Left colon (tissue), 2 donors: ENCODE results near the gene ETHE1. TPM values are rescaled to one million over a fixed set of nuclear protein-coding genes. Genes with fewer than 3 reads are reported as not detected.
A peak's percentile ranks its signal among the peaks of the same experiment; 100 is the strongest.

ENCODE experiments used
- ATAC-seq: fragments of 200-7000 bp; cut with Tn5 transposase; one replicate; pipeline ENCODE4 v1.9.1; 2020; ENCODE audit warnings: mild to moderate bottlenecking, moderate library complexity
- DNase-seq, 2 donors: peaks; one replicate each; pipeline ENCODE4 v3.0.0-alpha.2; 2020
- intact Hi-C, 2 donors: fragments of 100-400 bp; cut with DNase I in 1 of 2; cut with micrococcal nuclease in 1 of 2; formaldehyde crosslinking; loops; one replicate each; pipeline versions ENCODE4 v1.11.2 to v1.14.0; 2022; cut with DNase I, micrococcal nuclease
- long read RNA-seq: library from polyadenylated mRNA; unstranded; transcript quantifications from one replicate; pipeline ENCODE4 v2.0.0, GENCODE V29; 2021
- total RNA-seq, 2 donors: library from RNA; stranded (reverse); fragmentation: NEBNext Ultra II Directional; extraction: Animal tissue kit (Norgen Biotek cat#: 25700); gene quantifications; one replicate each; pipeline ENCODE4 v1.2.1, GENCODE V29; 2021
- donor health status: DM: no; HTN: no; CAD: no.
- donor health status: DM: yes; HTN: yes; CAD: no.

ETHE1 gene, protein sequence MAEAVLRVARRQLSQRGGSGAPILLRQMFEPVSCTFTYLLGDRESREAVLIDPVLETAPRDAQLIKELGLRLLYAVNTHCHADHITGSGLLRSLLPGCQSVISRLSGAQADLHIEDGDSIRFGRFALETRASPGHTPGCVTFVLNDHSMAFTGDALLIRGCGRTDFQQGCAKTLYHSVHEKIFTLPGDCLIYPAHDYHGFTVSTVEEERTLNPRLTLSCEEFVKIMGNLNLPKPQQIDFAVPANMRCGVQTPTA
- total RNA-seq = 100 to 1,000 TPM; 480 to 631 TPM
- long read RNA-seq, transcript ETHE1-201 (7 exons, 963 nt) = major isoform, 472 of 548 reads
- long read RNA-seq, transcript ETHE1-202 (6 exons, 702 nt) = minor isoform, 15 of 548 reads
- long read RNA-seq, partial matches to known transcripts = 27 of 548 reads
- long read RNA-seq, other reads (novel, unspliced or antisense) = 34 of 548 reads

DNA sequence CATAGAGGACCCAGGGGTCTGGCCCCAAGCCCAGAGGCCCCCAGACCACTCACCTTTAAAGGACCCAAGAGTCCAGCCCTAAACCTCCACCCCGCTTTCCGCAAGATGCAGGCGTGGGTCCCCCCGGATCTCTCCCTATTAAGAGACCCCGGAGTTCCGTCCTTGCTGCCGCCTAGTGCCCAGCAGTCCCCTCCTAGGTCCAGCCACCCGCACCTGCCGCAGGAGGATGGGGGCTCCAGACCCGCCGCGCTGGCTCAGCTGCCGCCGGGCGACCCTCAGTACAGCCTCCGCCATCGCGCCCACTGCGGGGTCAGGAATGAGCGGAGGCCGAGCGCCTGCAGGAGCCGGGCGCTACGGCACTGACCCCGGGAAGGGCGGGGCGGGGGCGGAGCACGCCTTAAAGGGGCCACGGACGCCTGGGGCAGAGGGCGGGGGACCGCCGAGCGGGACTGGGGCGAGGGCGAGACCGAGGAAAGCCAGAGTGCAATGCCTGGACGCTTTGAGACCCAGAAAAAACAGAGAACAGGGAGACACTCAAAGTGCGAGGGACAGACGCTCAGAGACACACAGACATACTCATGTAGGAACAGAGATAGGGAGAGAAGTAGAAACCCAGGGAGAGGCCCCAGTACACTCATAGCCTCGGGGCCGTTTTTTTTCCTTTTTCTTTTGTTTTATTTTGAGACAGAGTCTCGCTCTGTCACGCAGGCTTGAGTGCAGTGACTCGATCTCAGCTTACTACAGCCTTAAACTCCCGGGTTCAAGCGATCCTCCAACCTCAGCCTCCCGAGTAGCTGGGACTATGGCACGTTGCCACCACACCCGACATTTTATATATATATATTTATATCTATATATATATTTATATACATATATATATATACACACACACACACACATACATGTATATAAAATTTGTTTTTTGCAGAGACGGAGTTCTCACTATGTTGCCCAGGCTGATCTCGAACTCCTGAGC lies at the start of gene ETHE1:
Gene ETHE1 (minus strand): TSS at position 318 of the 976 bp plus-strand sequence. CDS start 24 bp downstream, at position 294.
- intact Hi-C loops = no loop called here
- ATAC-seq = peak; percentile 70
- peak; percentile 87 to 93 for DNase-seq

DNA sequence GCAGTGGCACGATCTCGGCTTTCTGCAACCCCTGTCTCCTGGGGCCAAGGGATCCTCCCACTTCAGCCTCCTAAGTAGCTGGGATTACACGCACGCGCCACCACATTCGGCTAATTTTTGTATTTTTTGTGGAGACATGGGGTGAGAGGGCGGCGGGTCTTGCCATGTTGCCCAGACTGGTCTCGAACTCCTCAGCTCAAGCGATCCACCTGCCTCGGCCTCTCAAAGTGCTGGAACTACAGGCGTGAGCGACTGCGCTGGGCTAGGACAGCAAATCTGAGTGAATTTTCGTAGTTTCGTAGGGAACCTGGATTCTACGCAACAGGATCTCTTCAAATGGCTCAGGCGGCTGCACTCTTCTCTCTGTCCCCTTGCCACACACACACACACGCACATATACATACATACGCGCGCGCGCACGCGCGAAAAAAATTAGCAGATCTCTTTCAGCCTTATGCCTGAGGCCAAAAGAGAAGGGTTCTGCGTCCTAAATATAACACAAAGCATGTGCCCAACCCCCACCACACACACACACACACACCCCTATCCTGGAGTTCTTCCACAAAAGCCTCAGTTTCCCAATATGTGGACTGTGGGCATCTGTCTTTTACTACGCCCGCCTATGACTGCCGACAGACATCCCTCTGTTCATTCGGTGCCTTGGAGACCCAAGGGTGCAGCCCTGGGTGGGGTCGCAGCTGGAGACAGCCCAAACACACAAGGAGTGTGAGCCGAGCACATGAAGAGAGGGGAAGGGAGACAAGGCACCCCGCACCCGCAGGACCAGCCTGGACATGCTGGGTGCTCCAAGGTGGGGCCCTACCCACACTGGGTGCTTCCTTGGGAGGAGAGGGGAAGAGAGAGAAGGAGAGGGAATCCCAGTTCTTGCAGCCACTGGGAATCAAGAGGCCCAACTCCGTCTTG lies 49.2 kb upstream of the ETHE1 start:
- DNase-seq = peak in 1 of 2 donors; percentile 24
- ATAC-seq = no peak
- intact Hi-C loops = no loop called here

DNA sequence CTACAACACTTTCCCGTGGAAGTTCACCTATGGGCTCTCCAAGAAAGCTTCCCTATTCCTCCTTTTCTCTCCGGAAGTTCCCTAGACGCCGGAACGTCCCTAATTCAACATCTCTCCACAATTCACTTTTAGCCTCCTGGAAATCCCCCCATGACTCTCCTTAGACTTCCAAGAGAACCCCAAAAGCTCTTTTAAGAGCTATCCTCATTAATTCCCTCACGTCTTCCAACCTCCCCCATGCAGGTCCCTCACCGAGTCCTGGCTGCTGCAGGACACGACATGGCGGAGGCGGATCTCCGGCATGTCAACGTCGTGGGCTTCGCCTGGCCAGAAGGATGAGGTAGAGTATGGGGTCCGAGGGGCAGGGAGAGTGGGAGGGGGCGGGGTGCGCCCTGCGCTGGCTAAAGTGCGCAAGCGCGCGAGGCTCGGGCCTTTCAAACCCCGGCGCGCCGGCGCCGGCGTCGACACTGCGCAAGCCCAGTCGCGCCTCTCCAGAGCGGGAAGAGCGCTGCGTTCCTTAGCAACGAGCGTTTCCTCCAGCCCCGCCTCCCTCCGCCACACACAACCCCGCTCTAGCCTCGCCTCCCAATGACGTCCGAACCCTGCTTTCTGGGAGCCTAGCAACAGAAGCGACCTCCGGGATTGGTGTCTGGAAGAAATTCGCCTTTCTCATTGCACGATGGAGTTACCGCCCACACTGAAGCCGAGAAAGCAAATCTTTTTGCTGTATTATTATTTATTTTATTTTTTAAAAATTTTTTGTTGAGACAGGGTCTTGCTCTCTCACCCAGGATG lies 48.4 kb upstream of the ETHE1 start, which contains the start of the genes PINLYP and XRCC1:
Gene PINLYP (plus strand): TSS at position 646 of the 795 bp plus-strand sequence. CDS start 1,391 bp downstream, outside the sequence.
Gene XRCC1 (minus strand): TSS at position 372 of the 795 bp plus-strand sequence. CDS start 69 bp downstream, at position 303.
- intact Hi-C loops = no loop called here
- DNase-seq = peak; percentile 98
- ATAC-seq = peak; percentile 99

DNA sequence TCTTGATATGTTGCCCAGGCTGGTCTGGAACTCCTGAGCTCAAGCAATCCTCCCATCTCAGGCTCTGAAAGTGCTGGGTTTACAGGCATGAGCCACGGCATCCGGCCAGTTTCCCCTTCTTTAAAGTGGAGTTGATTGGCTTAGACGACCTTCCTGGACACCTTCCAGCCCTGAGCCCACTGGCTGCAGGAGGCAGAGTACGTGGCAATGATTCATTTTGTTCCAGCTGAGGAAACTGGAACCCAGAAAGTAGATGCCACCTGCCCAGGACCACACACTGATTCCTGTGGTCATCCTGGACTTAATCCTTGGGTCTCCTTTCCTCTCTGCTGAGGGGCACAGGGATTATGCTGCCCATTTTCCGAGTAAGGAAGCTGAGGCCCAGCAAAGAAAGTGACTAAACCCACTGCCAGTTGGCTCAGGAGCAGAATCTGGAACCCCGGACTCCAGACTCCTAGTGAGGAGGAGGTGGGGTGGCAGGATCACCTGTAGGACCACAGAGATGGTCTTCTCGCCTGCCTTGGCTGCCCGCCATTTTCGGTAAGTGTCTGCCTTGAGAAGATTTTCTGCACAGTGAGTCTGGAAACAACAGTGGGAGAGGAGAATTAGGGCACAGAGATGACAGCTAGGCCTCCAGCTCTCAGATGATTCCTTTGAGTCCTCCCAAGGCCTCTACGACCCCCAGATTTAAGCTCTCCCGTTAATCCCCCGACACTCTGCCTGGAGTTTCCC lies 47.6 kb upstream of the ETHE1 start:
- intact Hi-C loops = no loop called here
- DNase-seq (peak in 1 of 2 donors; percentile 25), ATAC-seq (no peak)

DNA sequence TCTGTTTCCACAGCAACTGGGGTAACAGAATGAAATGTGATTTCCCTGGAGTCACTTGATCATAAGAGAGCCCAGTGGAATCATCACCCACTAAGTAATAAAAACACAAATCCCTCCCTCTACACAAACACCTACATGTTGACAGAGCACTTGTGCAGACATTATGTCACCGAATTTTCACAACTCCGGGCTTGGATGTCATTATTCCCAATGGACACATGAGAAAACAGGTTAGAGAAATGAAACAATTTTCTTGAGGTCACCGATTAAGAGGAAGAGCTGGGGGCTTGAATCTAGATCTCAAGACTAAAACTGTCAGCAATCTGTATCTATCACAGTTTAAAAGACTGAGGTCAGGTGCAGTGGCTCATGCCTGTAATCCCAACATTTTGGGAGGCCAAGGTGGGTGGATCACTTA lies 45.2 kb upstream of the ETHE1 start:
- DNase-seq (no peak), ATAC-seq (peak; percentile 35)
- intact Hi-C loops = no loop called here

DNA sequence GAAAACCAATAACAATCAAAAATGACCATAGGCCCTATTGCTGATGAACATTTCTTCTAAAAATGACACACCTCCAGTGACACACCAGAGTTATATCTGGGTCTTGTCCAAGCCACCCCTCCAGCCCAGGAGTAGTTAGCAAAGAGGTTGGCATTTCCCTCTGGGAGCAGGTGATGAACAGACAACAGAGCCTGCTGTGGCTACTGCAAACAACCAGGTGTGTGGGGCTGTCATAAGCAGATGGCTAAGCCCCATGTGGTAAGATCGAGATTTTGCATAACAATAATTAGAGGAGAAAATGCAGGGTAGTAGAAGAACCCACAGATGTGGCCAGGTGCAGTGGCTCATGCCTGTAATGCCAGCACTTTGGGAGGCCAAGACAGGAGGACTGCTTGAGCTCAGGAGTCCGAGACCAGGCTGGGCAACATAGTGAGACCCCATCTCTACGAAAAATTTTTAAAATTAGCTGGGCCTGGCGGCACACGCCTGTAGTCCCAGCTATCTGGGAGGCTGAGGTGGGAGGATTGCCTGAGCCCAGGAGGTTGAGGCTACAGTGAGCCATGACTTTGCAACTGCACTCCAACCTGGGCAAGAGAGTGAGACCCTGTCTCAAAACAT lies 43.3 kb upstream of the ETHE1 start:
- DNase-seq (no peak), ATAC-seq (no peak)
- intact Hi-C loops = no loop called here

DNA sequence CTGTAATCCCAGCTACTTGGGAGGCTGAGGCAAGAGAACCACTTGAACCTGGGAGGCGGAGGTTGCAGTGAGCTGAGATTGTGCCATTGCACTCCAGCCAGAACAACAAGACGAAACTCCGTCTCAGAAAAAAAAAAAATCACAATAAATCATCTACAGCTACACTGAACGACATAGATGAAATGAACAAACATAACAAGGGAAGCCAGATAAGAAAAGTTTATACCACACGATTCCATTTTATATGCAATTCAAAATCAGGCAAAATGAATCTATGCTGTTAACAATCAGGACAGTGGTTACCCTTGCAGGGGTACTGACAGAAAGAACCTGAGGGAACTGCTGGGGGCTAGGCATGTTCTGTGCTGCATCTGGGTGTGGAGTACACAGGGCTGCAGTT lies 42.7 kb upstream of the ETHE1 start:
- ATAC-seq = no peak
- intact Hi-C loops = no loop called here
- DNase-seq = no peak

DNA sequence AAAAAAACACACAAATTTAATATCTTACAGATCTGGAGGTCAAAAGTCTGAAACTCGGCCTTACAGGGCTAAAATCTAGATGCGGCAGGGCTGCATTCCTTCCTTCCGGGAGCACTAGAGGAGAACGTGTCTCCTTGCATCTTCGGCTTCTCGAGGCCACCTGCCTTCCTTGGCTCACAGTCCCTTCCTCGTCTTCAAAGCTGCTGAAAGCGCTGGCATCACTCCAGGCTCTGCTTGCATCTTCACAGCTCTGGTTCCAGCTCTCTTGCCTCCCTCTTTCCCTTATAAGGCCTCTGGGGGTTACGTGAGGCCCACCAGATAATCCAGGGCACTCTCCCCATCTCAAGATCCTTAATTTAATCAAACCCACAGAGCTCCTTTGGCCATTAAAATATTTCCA lies 37.8 kb upstream of the ETHE1 start:
- DNase-seq (no peak), ATAC-seq (no peak)
- intact Hi-C loops = no loop called here

DNA sequence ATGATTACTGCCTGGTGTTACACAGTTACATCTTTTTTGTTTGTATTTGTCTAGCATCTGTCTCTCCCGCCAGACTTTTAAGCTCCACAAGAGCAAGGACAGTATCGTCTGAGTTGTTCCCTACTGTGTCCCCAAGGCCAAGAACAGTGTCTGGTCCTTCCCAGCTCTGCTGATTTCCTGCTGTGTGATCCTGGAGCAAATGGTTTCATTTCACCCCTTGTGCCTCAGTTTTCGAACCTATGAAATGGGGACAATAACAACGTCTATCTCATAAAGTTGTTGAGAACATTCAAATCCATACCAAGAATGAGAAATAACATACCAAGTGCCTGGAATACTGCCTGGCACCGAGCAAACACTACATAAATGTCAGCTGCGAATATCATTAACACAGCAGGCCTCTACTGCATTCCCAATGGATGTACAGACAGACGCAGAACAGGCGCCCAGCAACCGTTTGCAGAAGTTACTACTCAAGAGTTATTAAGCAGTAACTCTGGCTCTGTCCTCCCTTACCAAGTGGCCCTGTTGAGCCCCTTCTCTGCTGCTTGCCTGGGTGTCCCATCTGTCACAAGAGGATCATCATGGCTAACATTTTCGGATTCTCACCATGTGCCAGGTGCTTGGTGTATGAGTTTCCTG lies 36.9 kb upstream of the ETHE1 start:
- intact Hi-C loops = no loop called here
- ATAC-seq (no peak), DNase-seq (no peak)

DNA sequence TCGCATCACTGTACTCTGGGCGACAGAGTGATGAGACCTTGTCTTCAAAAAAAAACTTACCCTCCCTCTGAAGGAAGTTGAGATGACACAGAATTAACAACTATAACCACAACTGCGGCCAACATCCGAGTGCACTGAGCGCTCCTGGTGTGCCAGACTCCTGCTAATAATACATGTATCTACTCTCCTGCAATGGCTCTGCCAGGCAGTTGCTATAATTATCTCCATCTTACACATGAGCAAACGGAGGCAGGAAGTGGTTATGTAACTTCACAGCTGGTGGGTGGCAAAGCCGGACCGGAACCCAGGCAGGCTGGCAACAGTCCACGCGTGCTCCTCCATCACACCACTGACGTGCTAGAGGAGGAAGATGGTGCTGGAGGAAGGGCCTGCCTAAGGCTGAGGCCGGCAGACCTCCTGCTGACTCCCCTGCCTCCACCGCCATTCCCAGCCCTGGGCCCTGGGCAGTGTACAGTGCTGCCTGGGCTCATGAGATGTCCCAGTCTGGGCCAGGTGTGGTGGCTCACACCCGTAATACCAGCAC lies 35.8 kb upstream of the ETHE1 start:
- intact Hi-C loops = no loop called here
- DNase-seq (peak; percentile 78), ATAC-seq (peak; percentile 64)

DNA sequence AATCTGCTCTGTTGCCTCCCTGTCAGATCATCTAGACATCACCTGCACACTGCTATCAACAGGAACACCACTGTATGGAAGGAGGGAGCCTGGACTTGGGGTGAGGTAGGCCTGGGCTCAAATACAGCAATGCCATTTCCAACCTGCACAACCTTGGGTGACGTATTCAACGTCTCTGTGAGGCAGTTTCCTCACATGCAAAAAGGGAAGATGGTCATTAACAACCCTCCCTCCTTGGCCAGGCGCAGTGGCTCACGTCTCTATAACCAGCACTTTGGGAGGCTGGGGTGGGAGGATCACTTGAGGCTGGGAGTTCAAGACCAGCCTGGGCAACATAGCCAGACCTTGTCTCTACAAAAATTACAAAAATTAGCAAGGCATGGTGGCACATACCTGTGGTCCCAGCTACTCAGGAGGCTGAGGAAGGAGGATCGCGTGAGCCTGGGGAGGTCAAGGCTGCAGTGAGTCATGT lies 35.3 kb upstream of the ETHE1 start:
- DNase-seq = no peak
- ATAC-seq = no peak
- intact Hi-C loops = no loop called here

DNA sequence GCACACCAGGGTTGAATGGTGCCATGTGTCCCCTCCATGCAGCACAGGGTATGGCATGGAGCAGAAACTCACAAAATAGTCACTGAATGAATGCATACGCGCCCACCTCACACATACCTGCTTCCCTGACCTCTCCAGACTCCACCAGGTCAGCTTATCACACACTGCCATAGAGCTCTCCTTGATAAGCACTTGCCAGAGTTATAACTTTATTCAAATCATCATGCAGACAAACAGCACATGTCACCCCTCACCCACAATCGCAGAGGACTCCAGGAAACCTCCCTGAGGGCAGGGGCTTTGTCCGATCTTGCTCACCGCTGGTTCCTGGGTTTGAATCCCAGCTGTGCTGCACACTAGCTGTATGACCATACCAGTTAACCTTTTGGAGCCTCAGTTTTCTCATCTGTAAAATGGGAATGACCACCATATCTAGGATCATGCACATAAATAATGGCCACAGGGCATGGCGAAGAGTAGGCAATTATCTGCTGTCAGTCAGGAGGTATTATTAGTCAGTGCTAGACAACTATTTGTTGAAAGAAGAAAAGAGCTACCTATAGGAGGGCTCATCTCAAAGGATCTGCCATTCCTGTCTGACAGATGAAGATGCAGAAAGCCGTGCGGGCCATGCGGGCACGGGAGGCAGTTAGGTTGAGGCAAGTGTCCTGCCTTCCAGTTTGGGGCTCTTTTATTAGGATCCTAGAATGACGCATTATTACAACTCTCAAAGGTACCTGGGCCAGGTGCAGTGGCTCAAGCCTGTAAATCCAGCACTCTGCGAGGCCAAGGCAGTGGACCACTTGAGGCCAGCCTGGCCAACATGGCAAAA lies 34.4 kb upstream of the ETHE1 start:
- no peak for DNase-seq

DNA sequence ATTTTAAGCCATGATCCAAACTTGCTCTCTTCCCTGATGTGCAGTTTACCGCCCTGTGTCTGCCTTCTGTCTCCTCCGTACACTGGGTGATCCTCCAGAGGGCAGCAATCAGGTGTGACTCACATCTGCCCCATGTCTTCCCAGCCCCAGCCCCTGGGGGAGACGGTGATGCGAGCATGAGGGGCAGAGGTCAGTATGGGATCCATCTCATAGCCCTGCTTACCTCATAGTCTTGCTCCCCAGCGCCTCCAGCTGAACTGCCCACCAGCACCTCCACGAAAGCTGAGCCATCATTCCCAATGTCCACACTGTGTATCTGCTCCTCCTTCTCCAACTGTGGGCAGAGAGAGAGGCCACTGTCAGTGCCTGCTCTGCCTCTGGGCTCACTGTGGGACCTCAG lies 33.7 kb upstream of the ETHE1 start:
- DNase-seq (no peak), ATAC-seq (no peak)
- intact Hi-C loops = no loop called here

More for the DNA sequence above, 34.4 kb upstream of the ETHE1 start:
- no peak for ATAC-seq
- intact Hi-C loops = no loop called here

DNA sequence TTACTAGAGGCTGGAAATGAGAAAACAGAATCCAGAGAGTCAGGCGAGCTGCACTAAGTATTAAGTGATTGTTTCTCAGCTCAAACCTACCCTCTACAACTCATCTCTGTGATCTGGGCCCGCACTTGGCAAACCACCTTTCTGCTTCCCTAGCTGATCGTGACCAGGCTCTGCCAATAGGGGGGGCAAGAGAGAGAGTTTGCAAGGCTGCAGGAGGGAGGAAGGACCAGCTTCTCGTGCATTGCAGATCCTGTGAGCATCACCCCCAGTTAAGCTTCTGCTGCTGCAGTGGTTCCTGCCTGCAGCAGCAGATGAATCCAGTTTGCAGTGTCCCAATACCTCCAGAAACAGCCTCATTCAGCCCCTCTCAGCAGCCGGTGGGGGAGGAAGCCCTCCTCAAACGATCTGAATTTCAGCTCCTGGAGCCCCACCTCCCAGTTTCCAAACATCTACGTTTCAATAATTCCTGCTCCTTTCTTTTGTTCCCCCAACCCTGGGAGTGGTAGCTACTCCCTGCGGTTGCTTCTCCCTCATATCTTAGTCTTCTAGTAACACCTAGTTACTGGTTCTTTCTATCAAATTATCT lies 28.3 kb upstream of the ETHE1 start:
- ATAC-seq = peak; percentile 87
- intact Hi-C loops = loop anchor here in 1 of 2 donors (5.0 kb wide), 1 partner anchor 87 kb away; no protein-coding TSS in a partner anchor
- peak; percentile 54 to 87 for DNase-seq
